ENCODE results near the gene SCGB1A1.
A peak's percentile ranks its signal among the peaks of the same experiment; 100 is the strongest.

The SCGB1A1 gene

GRCh38 chr11:62398011-62398994, 20.5 kb upstream of the SCGB1A1 start:
- peak; percentile 87 for FAIRE-seq
- peak; percentile 91 for DNase-seq (ENCODE audit: low spot score)

- DNase-seq (ENCODE audit: low spot score) (no peak), FAIRE-seq (no peak)
These were observed 19.5 kb upstream of the SCGB1A1 start for GRCh38 chr11:62399172-62399877.

- no peak for DNase-seq (ENCODE audit: low spot score)
- FAIRE-seq: no peak
These were observed 19.0 kb upstream of the SCGB1A1 start for GRCh38 chr11:62399878-62400266.

GRCh38 chr11:62400281-62400680, 18.6 kb upstream of the SCGB1A1 start:
- FAIRE-seq: no peak
- DNase-seq (ENCODE audit: low spot score): no peak

GRCh38 chr11:62400760-62401159, 18.1 kb upstream of the SCGB1A1 start:
- DNase-seq (ENCODE audit: low spot score): no peak
- FAIRE-seq: no peak

- no peak for FAIRE-seq
- DNase-seq (ENCODE audit: low spot score): no peak
These were observed 17.5 kb upstream of the SCGB1A1 start for GRCh38 chr11:62401356-62401755.

GRCh38 chr11:62401811-62402210, 17.0 kb upstream of the SCGB1A1 start:
- DNase-seq (ENCODE audit: low spot score) (no peak), FAIRE-seq (no peak)

- no peak for DNase-seq (ENCODE audit: low spot score)
- FAIRE-seq: no peak
These were observed 16.4 kb upstream of the SCGB1A1 start for GRCh38 chr11:62402226-62402959.

GRCh38 chr11:62402960-62403730, 15.7 kb upstream of the SCGB1A1 start:
- DNase-seq (ENCODE audit: low spot score) (no peak), FAIRE-seq (no peak)

DNA sequence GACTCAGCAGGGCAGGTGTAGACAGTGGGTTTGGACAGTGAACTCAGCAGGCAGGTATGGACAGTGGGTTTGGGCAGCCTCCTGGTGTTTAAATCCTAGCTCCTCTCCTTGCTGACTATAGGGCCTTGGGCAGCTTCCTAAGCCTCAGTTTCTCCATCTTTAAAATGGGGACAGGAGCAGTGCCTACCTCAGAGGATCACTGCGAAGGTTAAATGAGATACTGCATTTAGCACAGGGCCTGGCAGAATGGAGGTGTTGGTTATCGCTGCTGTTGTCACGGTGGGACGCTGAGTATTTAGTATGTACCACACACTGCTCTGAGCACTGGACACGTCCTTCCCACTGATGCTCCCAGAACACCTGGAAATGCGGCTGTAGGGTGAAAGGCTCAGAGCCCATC, 14.4 kb upstream of the SCGB1A1 start:
- DNase-seq (ENCODE audit: low spot score) (no peak), FAIRE-seq (no peak)

GRCh38 chr11:62404901-62405300, 13.9 kb upstream of the SCGB1A1 start:
- no peak for FAIRE-seq

DNA sequence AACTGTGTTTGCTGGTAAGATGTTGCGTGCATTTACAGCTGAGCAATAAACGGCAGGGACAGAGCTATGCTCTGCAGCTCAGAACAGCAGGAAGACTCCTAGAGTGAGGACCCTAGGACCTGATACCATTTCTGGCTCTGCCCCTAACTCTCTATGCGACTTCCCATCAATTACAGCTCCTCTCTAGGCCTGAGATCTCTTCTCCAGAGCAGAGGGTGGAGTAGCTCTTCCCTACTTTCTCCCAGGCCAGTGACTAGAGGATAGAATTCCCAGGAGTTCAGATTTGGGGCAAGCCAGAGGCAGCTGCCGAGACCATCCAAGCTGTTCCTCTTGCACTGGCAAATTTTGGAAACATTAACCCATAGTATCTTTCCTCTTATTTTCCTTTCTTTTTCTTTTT, 12.8 kb upstream of the SCGB1A1 start:
- no peak for DNase-seq (ENCODE audit: low spot score)
- FAIRE-seq: no peak

More at GRCh38 chr11:62404901-62405300, 13.9 kb upstream of the SCGB1A1 start:
- no peak for DNase-seq (ENCODE audit: low spot score)

DNA sequence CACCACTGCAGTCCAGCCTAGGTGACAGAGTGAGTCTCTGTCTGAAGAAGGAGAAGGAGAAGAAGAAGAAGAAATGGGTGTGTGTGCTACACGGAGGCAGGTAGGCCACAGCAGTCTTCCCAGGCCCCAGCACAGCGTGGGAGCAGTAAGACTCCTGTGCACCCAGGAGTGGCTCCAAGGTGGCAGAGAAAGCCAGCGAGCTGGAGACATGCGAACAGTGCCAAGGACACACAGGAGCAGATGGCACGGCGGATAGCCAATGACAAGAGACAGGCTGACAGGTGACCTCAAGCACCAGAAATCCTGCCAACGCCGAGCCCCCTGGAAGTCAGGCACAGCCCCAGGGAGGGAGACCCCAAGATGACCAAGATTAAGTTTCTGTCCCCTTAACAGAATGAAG, 9.0 kb upstream of the SCGB1A1 start:
- no peak for DNase-seq (ENCODE audit: low spot score)
- FAIRE-seq: no peak

- no peak for FAIRE-seq
These were observed 7.9 kb upstream of the SCGB1A1 start for GRCh38 chr11:62410972-62411371.

GRCh38 chr11:62411524-62411923, 7.3 kb upstream of the SCGB1A1 start:
- FAIRE-seq (no peak), DNase-seq (ENCODE audit: low spot score) (no peak)

More at GRCh38 chr11:62410972-62411371, 7.9 kb upstream of the SCGB1A1 start:
- no peak for DNase-seq (ENCODE audit: low spot score)

GRCh38 chr11:62413060-62413696, 5.7 kb upstream of the SCGB1A1 start:
- DNase-seq (ENCODE audit: low spot score): no peak
- FAIRE-seq: no peak

DNA sequence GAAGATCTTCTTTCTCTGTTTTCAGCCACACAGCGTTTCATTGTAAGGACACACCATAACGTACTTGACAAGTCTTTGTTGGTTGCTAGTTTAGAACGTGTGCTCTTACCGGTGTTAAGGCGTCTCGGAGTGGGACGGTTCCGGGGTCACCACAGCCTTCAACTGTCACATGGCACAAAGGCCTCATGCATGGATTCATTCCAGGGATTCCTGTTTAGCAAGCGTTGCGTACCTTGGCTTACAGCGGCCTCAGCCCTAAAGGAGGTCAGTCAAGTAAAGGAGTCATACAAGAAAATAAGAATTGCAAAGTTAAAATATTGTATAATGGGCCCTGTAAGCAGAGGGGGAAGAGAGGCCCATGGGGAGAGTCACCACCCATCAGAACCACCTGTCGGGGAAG, 2.2 kb upstream of the SCGB1A1 start:
- DNase-seq (ENCODE audit: low spot score): no peak
- no peak for FAIRE-seq

- DNase-seq (ENCODE audit: low spot score): no peak
- FAIRE-seq: no peak
These were observed 697 bp upstream of the SCGB1A1 start for GRCh38 chr11:62418136-62418535.

DNA sequence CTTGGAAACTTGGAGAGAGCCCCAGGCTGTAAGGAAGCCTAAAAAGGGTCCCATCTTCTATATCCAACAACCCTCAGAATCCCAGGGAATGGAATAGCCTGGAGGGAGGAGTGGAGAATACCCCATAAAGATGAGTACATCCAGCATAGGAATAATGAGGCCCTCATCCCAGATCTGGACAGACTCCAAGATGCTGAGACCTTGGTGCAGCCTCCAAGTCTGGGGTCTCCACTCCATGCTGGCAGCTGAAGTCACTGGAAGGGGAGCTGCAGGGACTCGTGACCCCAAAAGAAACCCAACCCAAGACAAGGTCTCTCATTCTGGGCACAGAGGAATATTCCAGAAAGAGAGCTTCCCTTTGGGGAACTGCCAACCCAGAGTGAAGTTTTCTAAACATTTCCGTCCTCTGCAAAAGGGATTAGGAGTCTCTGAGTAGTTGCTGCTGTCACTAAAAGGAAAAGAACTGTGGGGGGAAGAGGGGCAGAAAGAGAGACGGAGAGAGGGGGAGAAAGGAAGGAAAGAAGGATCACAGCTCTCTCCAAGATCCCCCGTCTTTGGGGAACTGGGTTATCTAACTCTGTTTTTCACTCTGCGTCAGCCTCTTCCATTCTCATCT, 589 bp downstream of the SCGB1A1 start:
- DNase-seq (ENCODE audit: low spot score): no peak
- no peak for FAIRE-seq

- DNase-seq (ENCODE audit: low spot score) (no peak), FAIRE-seq (no peak)
These were observed 1.1 kb downstream of the SCGB1A1 start for GRCh38 chr11:62419943-62420342.

Data from RCC 7860 (cell line).